Left lobe of liver (tissue), 2 donors: ENCODE data around the gene HSD11B1. TPM values are rescaled to one million over a fixed set of nuclear protein-coding genes. Genes with fewer than 3 reads are reported as not detected.
"Not testable (repeated sequence)": the region's sequence is repeated elsewhere in the genome, so short reads cannot be mapped to it uniquely, and the experiment has no call there.

Source experiments
- ATAC-seq: fragments of 200-7000 bp; cut with Tn5 transposase; one replicate; pipeline ENCODE4 v1.9.1; 2020; ENCODE audit warnings: mild to moderate bottlenecking, moderate library complexity
- DNase-seq: peaks from one replicate; pipeline ENCODE4 v3.0.0-alpha.2; 2020; ENCODE audit warnings: low spot score
- total RNA-seq: library from RNA; stranded (reverse); gene quantifications from one replicate; pipeline ENCODE4 v1.2.1, GENCODE V29; 2021
- donor health status: DM: no; HTN: no; CAD: no; lungs with moderate emphysema.
- donor health status: DM: no; HTN: yes; CAD: no.

Gene HSD11B1
- total RNA-seq, 1 donor from 2014 or later, result 479 TPM

DNA sequence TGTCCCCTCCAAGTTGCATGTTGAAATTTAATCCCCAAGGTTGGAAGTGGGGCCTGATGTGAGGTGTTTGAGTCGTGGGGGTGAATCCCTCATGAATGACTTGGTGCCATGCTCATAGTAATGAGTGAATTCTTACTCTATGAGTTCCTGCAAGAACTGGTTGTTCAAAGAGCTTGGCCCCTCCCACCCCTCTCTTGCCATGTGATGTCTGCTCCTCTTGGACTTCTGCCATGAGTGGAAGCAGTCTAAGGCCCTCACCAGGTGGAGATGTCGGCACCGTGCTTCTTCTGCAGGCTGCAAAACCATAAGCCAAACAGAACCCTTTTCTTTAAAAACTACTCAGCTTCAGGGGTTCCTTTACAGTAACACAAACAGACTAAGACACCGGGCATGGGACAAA, 15.2 kb upstream of the HSD11B1 start:
- DNase-seq (no peak), ATAC-seq (no peak)

DNA sequence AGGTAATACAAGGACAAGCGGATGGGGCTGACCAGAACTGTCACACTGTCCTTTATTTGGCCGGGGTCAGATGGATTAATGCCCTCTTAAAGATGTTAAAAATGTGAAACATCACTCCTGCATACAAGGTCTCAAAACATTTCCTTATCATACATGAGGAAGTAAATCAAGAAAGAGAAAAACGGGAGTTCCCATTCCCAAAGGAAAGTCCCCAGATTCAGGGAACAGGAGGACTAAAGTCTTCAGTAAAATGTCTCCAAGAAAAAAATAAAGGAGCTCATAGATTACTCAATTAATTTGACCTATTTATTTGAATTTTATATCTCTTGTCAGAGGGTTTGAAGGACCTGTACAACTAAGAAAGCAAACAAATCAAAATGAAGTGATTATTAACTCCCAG, 13.4 kb upstream of the HSD11B1 start:
- no peak for ATAC-seq
- no peak for DNase-seq

GRCh38 chr1:209692296-209692695, 12.3 kb upstream of the HSD11B1 start:
- DNase-seq, result no peak
- ATAC-seq, result no peak

DNA sequence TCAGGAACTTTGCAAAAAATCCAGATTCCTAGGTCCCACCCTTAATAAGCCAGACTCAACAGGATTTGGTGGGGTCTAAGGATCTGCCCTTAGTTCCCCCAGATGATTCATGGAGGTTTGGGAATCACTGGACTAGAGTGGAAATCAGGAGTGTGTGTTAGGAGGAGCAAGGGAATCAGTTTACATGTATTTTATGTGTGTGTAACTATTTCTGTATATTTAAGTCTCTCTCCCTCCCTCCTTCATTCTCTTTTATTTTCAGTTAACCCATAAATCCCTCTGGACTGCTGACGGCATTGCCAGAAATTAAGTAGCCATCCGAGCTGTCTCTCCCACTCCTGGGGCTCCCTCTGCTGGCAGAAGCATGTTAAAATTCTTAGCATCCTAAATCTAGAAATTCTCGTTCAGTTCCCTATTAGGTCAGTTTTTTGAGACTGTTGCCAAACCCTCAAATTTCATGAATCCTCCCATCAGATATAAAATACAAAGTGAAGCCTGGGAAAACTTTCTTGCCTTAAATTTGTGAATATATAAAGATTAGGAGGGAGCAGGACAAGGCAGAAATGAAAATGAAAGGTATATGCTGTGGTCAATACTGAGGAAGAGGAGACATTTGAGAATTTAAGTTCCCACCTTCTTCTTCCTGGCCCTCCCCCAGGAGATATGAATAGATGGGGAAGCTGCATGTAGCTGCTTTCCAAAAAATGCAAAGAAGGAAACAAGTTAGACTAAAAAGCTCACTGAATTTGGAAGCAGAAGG, 11.7 kb upstream of the HSD11B1 start:
- peak; percentile 72 for DNase-seq
- peak; percentile 87 for ATAC-seq

DNA sequence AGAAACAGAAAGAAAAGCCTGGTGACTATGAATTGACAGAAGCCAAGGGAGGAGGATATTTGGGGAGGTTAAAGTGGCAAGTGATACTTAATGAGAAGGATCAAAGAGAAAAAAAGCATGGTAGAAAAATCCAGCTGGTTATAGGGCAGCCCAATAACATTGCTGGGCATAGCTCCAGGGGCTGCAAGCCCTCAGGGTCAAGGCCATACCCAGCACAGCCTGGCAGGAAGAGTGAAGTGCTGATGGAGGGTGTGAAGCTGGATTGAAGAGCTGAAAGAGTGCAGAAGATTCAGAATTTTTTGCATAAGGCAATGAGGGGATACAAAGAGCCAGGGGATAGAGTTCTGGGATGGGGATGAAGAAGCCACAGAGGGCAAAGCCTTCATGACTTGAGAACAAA, 8.0 kb upstream of the HSD11B1 start:
- peak; percentile 85 for ATAC-seq
- DNase-seq, result peak; percentile 78

DNA sequence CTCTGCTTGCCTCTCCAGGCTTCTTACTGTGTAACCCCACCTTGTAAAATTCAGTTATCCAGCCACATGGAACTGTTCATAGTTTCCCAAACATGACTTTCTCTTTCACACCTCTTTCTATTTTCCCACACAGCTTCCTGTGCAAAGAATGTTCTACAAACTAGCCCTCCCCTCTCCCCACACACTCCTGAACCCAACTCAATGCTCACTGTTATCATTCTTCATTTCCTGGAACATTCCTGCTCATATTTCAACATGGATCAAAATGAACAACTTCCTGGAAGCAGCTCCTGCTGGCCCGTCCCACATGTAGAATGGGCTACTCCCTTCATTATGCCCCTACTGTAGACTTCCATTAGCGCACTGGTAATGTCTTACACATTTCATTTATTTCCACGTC, 7.5 kb upstream of the HSD11B1 start:
- no peak for DNase-seq

DNA sequence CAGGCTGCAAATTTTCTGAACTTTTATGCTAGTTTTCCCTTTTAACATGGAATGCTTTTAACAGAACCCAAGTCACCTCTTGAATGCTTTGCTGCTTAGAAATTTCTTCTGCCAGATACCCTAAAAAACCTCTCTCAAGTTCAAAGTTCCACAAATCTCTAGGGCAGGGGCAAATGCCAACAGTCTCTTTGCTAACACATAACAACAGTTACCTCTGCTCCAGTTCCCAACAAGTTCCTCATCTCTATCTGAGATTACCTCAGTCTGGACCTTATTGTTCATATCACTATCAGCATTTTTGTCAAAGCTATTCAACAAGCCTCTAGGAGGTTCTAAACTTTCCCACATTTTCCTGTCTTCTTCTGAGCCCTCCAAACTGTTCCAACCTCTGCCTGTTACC, 4.0 kb upstream of the HSD11B1 start:
- DNase-seq, result peak; percentile 50
- ATAC-seq, result not testable (repeated sequence)

More for the DNA sequence above, 7.5 kb upstream of the HSD11B1 start:
- no peak for ATAC-seq

DNA sequence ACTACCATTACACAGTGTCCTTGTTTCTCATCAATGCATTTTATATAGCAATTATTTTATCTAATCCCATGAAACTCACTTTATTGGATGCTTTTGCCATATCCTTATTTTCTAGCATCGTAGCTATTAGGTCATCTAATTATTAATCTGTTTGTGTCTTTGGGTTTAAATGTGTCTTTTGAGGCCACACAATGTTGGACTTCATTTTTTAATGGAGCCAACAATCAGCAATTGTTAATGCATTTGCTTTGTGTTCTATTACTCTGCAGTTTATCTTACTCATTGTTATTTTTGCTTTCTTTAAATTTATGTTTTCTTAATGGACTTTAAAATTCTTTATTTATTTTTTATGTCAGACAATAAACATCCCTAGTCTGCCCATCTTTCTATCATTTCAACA, 1.8 kb upstream of the HSD11B1 start:
- ATAC-seq, result no peak
- no peak for DNase-seq

- ATAC-seq, result no peak
- DNase-seq, result no peak
Observed at GRCh38 chr1:209703834-209704504, 677 bp upstream of the HSD11B1 start.

- no peak for ATAC-seq
Observed at GRCh38 chr1:209705033-209705598, 470 bp downstream of the HSD11B1 start.

GRCh38 chr1:209706622-209707021, 2.0 kb downstream of the HSD11B1 start:
- peak; percentile 73 for DNase-seq
- ATAC-seq, result peak; percentile 63

More at GRCh38 chr1:209705033-209705598, 470 bp downstream of the HSD11B1 start:
- DNase-seq, result no peak

GRCh38 chr1:209707308-209707707, 2.7 kb downstream of the HSD11B1 start:
- ATAC-seq (no peak), DNase-seq (no peak)

DNA sequence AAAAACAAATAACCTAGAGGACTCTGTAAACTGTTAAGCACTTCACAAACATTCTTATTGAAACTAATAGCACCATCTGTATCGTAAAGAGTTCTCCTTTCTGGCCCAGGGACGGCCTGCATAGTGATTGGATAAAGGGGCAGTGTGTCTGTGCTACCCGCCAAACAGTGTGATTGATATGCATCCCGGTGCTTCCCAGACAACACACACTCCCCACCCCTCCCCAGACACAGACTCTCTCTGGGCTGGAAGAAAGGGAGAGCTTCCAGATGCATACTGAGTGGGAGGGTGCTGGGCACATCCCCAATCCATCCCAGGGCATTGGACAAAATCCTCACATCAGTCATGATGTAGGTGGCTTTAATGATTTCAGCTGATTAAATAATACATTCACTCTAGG, 3.7 kb downstream of the HSD11B1 start:
- peak; percentile 7 for ATAC-seq
- DNase-seq, result no peak

DNA sequence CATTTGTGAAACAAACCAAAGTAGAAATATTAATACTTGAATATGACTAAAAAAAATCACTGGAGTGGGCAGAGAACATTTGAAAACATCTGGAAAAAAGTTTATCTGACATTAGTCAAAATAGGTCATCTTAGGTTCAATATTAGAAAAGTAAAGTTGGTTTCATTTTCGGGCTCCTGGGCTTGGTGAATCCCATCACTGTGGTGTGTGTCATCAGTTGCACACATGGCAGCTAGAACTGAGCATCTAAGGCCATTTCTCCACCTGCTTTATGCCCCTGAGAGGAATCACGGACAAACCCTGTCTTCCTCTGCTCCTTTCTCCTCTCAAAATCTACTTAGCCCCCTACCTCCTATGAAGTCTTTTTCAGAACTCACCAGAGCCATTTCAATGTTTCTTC, 5.4 kb downstream of the HSD11B1 start:
- DNase-seq, result no peak
- ATAC-seq, result no peak

DNA sequence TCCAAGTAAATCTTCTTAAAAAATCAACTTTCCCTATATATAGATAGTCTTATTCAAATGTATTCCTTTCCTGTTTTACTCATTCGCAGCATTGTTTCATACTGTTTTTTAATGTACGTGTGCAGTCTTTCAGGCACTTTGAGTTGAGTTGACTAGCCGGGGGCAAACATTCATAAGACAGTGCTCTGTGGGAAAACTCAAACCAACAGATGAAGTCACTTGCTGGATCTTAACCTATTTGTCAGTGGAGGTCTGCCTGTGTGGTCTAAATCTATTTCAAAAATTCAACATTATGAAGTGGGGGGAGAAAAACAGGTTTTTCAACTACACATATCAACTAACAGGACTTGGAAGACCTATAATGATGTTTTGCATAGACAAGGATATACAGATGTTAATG, 6.2 kb downstream of the HSD11B1 start:
- ATAC-seq (no peak), DNase-seq (no peak)

GRCh38 chr1:209714338-209714737, 9.7 kb downstream of the HSD11B1 start:
- no peak for DNase-seq
- ATAC-seq, result no peak

DNA sequence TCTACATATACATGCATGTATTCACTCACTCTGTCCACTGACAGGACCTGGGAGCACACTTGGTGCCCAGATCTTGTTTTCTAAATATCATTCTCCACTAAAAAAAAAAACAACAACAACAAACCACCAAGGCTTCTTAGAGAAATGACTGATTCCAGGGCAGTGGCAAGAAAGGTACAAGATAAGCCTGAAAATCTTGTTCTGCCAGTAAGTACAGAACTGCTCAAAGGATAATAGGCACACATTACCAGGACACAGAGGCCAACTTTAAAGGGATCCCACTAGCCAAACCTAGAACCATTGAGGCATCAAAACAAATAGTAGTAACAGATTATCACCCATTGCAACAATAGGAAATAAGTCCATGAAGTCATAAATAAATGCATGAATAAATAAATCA, 10.7 kb downstream of the HSD11B1 start:
- ATAC-seq, result no peak
- DNase-seq, result no peak

DNA sequence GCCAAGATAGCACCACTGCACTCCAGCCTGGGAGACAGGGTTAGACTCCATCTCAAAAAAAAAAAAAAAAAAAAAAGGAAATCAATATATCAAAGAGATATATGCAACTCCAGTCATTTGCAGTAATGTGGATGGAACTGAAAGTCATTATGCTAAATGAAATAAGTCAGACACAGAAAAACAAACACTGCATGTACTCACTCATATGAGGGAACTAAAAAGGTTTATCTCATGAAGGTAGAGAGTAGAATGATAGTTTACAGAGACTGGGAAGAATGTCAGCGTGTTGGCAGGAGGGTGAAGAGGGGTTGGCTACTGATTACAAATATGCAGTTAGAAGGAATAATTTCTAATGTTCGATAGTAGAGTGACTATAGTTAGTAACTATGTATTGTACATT, 13.2 kb downstream of the HSD11B1 start:
- DNase-seq (no peak), ATAC-seq (peak; percentile 2)

DNA sequence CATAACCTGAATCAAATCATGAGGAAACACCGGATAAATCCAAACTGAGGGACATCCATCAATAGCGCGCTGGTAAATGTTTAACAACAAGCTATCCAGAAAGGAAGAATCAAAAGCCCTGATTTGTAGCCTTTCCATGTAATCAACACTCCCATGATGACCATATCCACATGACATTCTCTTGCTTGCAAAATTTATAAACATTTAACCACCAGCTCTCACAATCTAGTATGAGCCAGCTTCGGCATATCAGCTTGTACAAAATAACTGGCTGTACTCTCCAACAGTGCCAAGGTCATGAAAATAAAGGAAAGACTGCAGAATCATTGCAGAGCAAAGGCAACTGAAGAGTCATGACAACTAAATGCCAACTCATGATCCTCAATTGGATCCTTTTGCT, 15.7 kb downstream of the HSD11B1 start:
- ATAC-seq, result peak; percentile 67
- no peak for DNase-seq

GRCh38 chr1:209720826-209721225, 16.2 kb downstream of the HSD11B1 start:
- ATAC-seq (no peak), DNase-seq (no peak)

GRCh38 chr1:209721323-209721722, 16.7 kb downstream of the HSD11B1 start:
- DNase-seq (no peak), ATAC-seq (no peak)

- peak; percentile 23 for ATAC-seq
- no peak for DNase-seq
Observed at GRCh38 chr1:209723265-209723664, 18.6 kb downstream of the HSD11B1 start.
